Activated T-helper 17 cell treated with anti-CD3 and anti-CD28 coated beads, Interleukin-2, amount 50 U/mL, for 72 hours (primary cell): ENCODE results near the gene SCAF11. TPM values are rescaled to one million over a fixed set of nuclear protein-coding genes. Genes with fewer than 3 reads are reported as not detected.

Source experiments
- ATAC-seq: fragments of 150-1000 bp; cut with Tn5 transposase; replicated peaks from 2 replicates; pipeline ENCODE4 v1.10.0; 2021; ENCODE audit warnings: mild to moderate bottlenecking, moderate library complexity
- H3K27ac Mint-ChIP-seq: one replicate; pipeline ENCODE4 v1.8.0; 2022; ENCODE audit warnings: mixed read lengths
- H3K27me3 Mint-ChIP-seq: one replicate; pipeline ENCODE4 v1.8.0; 2022; ENCODE audit warnings: mixed read lengths
- H3K36me3 Mint-ChIP-seq: one replicate; pipeline ENCODE4 v1.8.0; 2022; ENCODE audit warnings: low read depth, mild to moderate bottlenecking, mixed read lengths
- H3K4me1 Mint-ChIP-seq: one replicate; pipeline ENCODE4 v1.8.0; 2022; ENCODE audit warnings: mixed read lengths
- H3K4me3 Mint-ChIP-seq: one replicate; pipeline ENCODE4 v1.8.0; 2022; ENCODE audit warnings: mild to moderate bottlenecking, mixed read lengths
- H3K9me3 Mint-ChIP-seq: one replicate; pipeline ENCODE4 v1.8.0; 2022; ENCODE audit warnings: mixed read lengths
- total RNA-seq, 2 donors: library from RNA; stranded (reverse); gene quantifications; one replicate each; pipeline ENCODE4 v1.2.3, GENCODE V29; 2022

The SCAF11 gene
- total RNA-seq, 2 donors from 2014 or later, result 108 to 116 TPM

DNA sequence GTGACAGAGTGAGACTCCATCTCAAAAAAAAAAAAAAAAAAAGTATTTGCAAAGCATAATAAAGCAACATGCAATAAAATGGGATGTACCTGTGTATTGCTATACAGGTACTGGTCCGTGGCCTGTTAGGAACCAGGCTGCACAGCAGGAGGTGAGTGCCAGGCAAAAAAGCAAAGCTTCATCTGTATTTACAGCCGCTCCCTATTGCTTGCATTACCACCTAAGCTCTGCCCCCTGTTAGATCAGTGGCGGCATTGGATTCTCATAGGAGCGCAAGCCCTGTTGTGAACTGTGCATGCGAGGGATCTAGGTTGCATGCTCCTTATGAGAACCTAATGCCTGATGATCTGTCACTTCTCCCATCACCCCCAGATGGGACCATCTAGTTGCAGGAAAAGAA, 113.3 kb downstream of the SCAF11 start:
- Mint-ChIP-seq H3K36me3 (peaks cover 87% of the 10 kb centered on the region), H3K9me3 (no peaks in the 10 kb centered on the region), H3K27me3 (no peaks in the 10 kb centered on the region), H3K4me3 (no peak overlapping the region), H3K4me1 (peaks cover 41% of the 10 kb centered on the region), H3K27ac (no peak overlapping the region)
- ATAC-seq, result no peak

- Mint-ChIP-seq H3K27me3 (no peaks in the 10 kb centered on the region), H3K27ac (peak overlapping the region; percentile 35), H3K4me3 (no peak overlapping the region), H3K9me3 (no peaks in the 10 kb centered on the region), H3K4me1 (peaks cover 20% of the 10 kb centered on the region), H3K36me3 (peaks cover 91% of the 10 kb centered on the region)
- no peak for ATAC-seq
Observed at GRCh38 chr12:45872446-45872845, 117.9 kb downstream of the SCAF11 start.
